ENCODE data around the gene ZNF471.
A peak's percentile ranks its signal among the peaks of the same experiment; 100 is the strongest.

The ZNF471 gene

GRCh38 chr19:56507446-56508289 lies at the start of gene ZNF471:
TSS of gene ZNF471 (plus strand) at chr19:56507855. CDS start at chr19:56511572, 3,717 bp downstream.
- peak; percentile 95 for DNase-seq

GRCh38 chr19:56474308-56474707 lies 33.3 kb upstream of the ZNF471 start:
- no peak for DNase-seq

GRCh38 chr19:56476093-56476492 lies 31.6 kb upstream of the ZNF471 start:
- DNase-seq: no peak

GRCh38 chr19:56476651-56477428 lies 30.8 kb upstream of the ZNF471 start, which contains the start of gene ZNF667:
TSS of gene ZNF667 (minus strand) at chr19:56477345. CDS start at chr19:56462370, 14,975 bp downstream.
- DNase-seq: peak; percentile 69

- peak; percentile 80 for DNase-seq
These were observed 30.0 kb upstream of the ZNF471 start for GRCh38 chr19:56477429-56478338.

- no peak for DNase-seq
These were observed 16.3 kb upstream of the ZNF471 start for GRCh38 chr19:56491399-56491798.

- no peak for DNase-seq
These were observed 3.1 kb upstream of the ZNF471 start for GRCh38 chr19:56504581-56504980.

- DNase-seq: no peak
These were observed 679 bp downstream of the ZNF471 start for GRCh38 chr19:56508290-56508778.

- no peak for DNase-seq
These were observed 17.7 kb downstream of the ZNF471 start for GRCh38 chr19:56525214-56525860.

- DNase-seq: no peak
These were observed 29.8 kb downstream of the ZNF471 start for GRCh38 chr19:56537442-56537841.

GRCh38 chr19:56538254-56538760 lies 30.7 kb downstream of the ZNF471 start:
- DNase-seq: peak; percentile 91

GRCh38 chr19:56538761-56539263 lies 31.2 kb downstream of the ZNF471 start, which contains the start of gene ZFP28:
TSS of gene ZFP28 (plus strand) at chr19:56538948. CDS start at chr19:56539019, 71 bp downstream.
- DNase-seq: no peak

- no peak for DNase-seq
These were observed 36.1 kb downstream of the ZNF471 start for GRCh38 chr19:56543776-56544175.

GRCh38 chr19:56547535-56547934 lies 39.9 kb downstream of the ZNF471 start:
- DNase-seq: no peak

- no peak for DNase-seq
These were observed 46.7 kb downstream of the ZNF471 start for GRCh38 chr19:56554272-56554869.

- no peak for DNase-seq
These were observed 55.1 kb downstream of the ZNF471 start for GRCh38 chr19:56562766-56563165.

GRCh38 chr19:56566904-56567273 lies 59.2 kb downstream of the ZNF471 start:
- no peak for DNase-seq

GRCh38 chr19:56567274-56568120 lies 59.8 kb downstream of the ZNF471 start, which contains the start of gene ZNF470:
TSS of gene ZNF470 (plus strand) at chr19:56567468. CDS start at chr19:56570312, 2,844 bp downstream.
- peak; percentile 87 for DNase-seq

GRCh38 chr19:56572589-56572988 lies 64.9 kb downstream of the ZNF471 start:
- no peak for DNase-seq

- DNase-seq: no peak
These were observed 66.3 kb downstream of the ZNF471 start for GRCh38 chr19:56573914-56574313.
